Esophagus muscularis mucosa (tissue), 3 donors: ENCODE data around the gene APOBR.

ENCODE experiments used
- CTCF ChIP-seq, 3 experiments: fragments of 200-600 bp in 2 of 3; fragments of 450-650 bp in 1 of 3; sonication (generic) in 2 of 3; IDR thresholded peaks; one replicate each; pipeline ENCODE4 v1.5.1; 2017 to 2019; ENCODE audit warnings: antibody characterized with exemption in 3 of 3, mild to moderate bottlenecking in 2 of 3, moderate library complexity in 1 of 3
- POLR2AphosphoS5 ChIP-seq, 2 donors: sonication (generic); formaldehyde crosslinking; IDR thresholded peaks; one replicate each; pipeline ENCODE4 v1.6.1; 2017; ENCODE audit warnings: antibody characterized with exemption in 2 of 2

- TF ChIP-seq POLR2AphosphoS5 (IDR thresholded peaks at IDR 0.05): no peak
- no peak for TF ChIP-seq CTCF (IDR thresholded peaks at IDR 0.05)
Observed at GRCh38 chr16:28540346-28540745, 45.9 kb downstream of the APOBR start.
